IMR-90 (cell line): Measurements from ENCODE around the gene RASGRP4. TPM values are rescaled to one million over a fixed set of nuclear protein-coding genes. Genes with fewer than 3 reads are reported as not detected.

Experiments
- ATAC-seq: fragments of 200-7000 bp; cut with Tn5 transposase; 2 replicates; pipeline ENCODE4 v1.9.1; 2020; ENCODE audit warnings: low read depth, mild to moderate bottlenecking, moderate library complexity
- BruUV-seq: library from RNA; stranded (reverse); fragments of 400-500 nt; replicated peaks from 2 replicates; lab custom pipeline; 2021; lab: Mats Ljungman, UMichigan
- CTCF ChIA-PET: fragments of 300-600 bp; formaldehyde crosslinking; extraction: SDS; loops from one replicate; lab custom pipeline; 2021; ENCODE audit warnings: antibody characterized with exemption; lab: Yijun Ruan, JAX
- POLR2A ChIA-PET: fragments of 300-600 bp; sonication (Branson Sonifier 250); formaldehyde crosslinking; loops from one replicate; lab custom pipeline; 2022; ENCODE audit warnings: antibody characterized with exemption; ENCODE audit not compliant: unreplicated experiment; lab: Charles Lee
- DNase-seq: peaks from one replicate; pipeline ENCODE4 v3.0.0; 2013
- H2AFZ ChIP-seq: replicated peaks from 2 replicates; pipeline ENCODE3; 2013; ENCODE audit warnings: low read length, mild to moderate bottlenecking; ENCODE audit not compliant: poor library complexity
- H2AK5ac ChIP-seq: 2 replicates; pipeline ENCODE4 v1.6.1; 2013; ENCODE audit warnings: low read depth, low read length, inconsistent platforms
- H2AK9ac ChIP-seq: replicated peaks from 2 replicates; pipeline ENCODE3; 2013; ENCODE audit warnings: mild to moderate bottlenecking, low read depth, low read length, moderate library complexity; ENCODE audit not compliant: poor library complexity
- H2BK120ac ChIP-seq: 2 replicates; pipeline ENCODE4 v1.6.1; 2013; ENCODE audit warnings: low read depth, low read length, inconsistent platforms
- H2BK15ac ChIP-seq: 3 replicates; pipeline ENCODE4 v1.6.1; 2013; ENCODE audit warnings: low read depth, low read length, inconsistent platforms
- H2BK20ac ChIP-seq: 2 replicates; pipeline ENCODE4 v1.6.1; 2013; ENCODE audit warnings: low read depth, mild to moderate bottlenecking, inconsistent platforms, low read length, moderate library complexity
- H2BK5ac ChIP-seq: 2 replicates; pipeline ENCODE4 v1.6.1; 2013; ENCODE audit warnings: mild to moderate bottlenecking, low read depth, low read length, inconsistent platforms; ENCODE audit not compliant: poor library complexity, severe bottlenecking
- H3K14ac ChIP-seq: replicated peaks from 2 replicates; pipeline ENCODE4 v1.6.1; 2013; ENCODE audit warnings: low read depth, low read length, inconsistent platforms
- H3K18ac ChIP-seq: 2 replicates; pipeline ENCODE4 v1.6.1; 2013; ENCODE audit warnings: low read depth, low read length, control low read depth
- H3K23ac ChIP-seq: 2 replicates; pipeline ENCODE4 v1.6.1; 2013; ENCODE audit warnings: low read depth, low read length, inconsistent platforms
- H3K27ac ChIP-seq: 2 replicates; pipeline ENCODE4 v1.5.1; 2013; ENCODE audit warnings: mild to moderate bottlenecking, control low read depth, low read length; ENCODE audit not compliant: insufficient read depth
- H3K27me3 ChIP-seq: 2 replicates; pipeline ENCODE4 v1.6.1; 2013; ENCODE audit warnings: low read length; ENCODE audit not compliant: control insufficient read depth, insufficient read depth
- H3K36me3 ChIP-seq: 2 replicates; pipeline ENCODE4 v1.6.1; 2013; ENCODE audit warnings: low read length, mixed read lengths; ENCODE audit not compliant: control insufficient read depth, insufficient read depth
- H3K4ac ChIP-seq: 2 replicates; pipeline ENCODE4 v1.6.1; 2013; ENCODE audit warnings: low read depth, low read length, inconsistent platforms
- H3K4me1 ChIP-seq: 2 replicates; pipeline ENCODE4 v1.6.1; 2013; ENCODE audit warnings: low read length, mixed read lengths; ENCODE audit not compliant: control insufficient read depth, insufficient read depth
- H3K4me2 ChIP-seq: 2 replicates; pipeline ENCODE4 v1.6.1; 2013; ENCODE audit warnings: low read depth, mild to moderate bottlenecking, control low read depth, low read length, moderate library complexity
- H3K4me3 ChIP-seq: 2 replicates; pipeline ENCODE4 v1.5.1; 2013; ENCODE audit warnings: low read depth, mild to moderate bottlenecking, control low read depth, low read length, moderate library complexity; ENCODE audit not compliant: insufficient read depth
- H3K56ac ChIP-seq: 2 replicates; pipeline ENCODE4 v1.6.1; 2013; ENCODE audit warnings: low read length, inconsistent platforms; ENCODE audit not compliant: insufficient read depth; ENCODE audit errors: extremely low read depth
- H3K79me1 ChIP-seq, 2 experiments: 2 replicates each; pipeline ENCODE4 v1.6.1; 2013; ENCODE audit warnings: low read length in 2 of 2, inconsistent platforms in 1 of 2, low read depth in 1 of 2
- H3K9ac ChIP-seq: 2 replicates; pipeline ENCODE4 v1.6.1; 2013; ENCODE audit warnings: low read depth, low read length, control low read depth
- H3K9me1 ChIP-seq: 2 replicates; pipeline ENCODE4 v1.6.1; 2013; ENCODE audit warnings: low read length, inconsistent platforms; ENCODE audit not compliant: insufficient read depth
- H3K9me3 ChIP-seq: 2 replicates; pipeline ENCODE4 v1.6.1; 2013; ENCODE audit warnings: low read length; ENCODE audit not compliant: control insufficient read depth, insufficient read depth
- H4K20me1 ChIP-seq: 2 replicates; pipeline ENCODE4 v1.6.1; 2013; ENCODE audit warnings: low read length, inconsistent platforms; ENCODE audit not compliant: insufficient read depth
- H4K5ac ChIP-seq: 2 replicates; pipeline ENCODE4 v1.6.1; 2013; ENCODE audit warnings: mild to moderate bottlenecking, low read depth, low read length, control low read depth
- H4K8ac ChIP-seq, 2 experiments: 2 replicates each; pipeline ENCODE4 v1.6.1; 2013; ENCODE audit warnings: low read depth in 2 of 2, low read length in 2 of 2, control low read depth in 1 of 2, inconsistent platforms in 1 of 2
- H4K91ac ChIP-seq: 2 replicates; pipeline ENCODE4 v1.6.1; 2013; ENCODE audit warnings: low read depth, low read length, inconsistent platforms; ENCODE audit not compliant: insufficient read depth
- ELK1 ChIP-seq: fragments of 150-350 bp; IDR thresholded peaks from 2 replicates; pipeline ENCODE4 v1.6.1; 2016; ENCODE audit warnings: low read depth, mild to moderate bottlenecking, low read length, moderate library complexity, borderline replicate concordance
- FOS ChIP-seq: fragments of 150-350 bp; IDR thresholded peaks from 2 replicates; pipeline ENCODE4 v1.6.1; 2016; ENCODE audit warnings: low read depth, low read length
- MAFK ChIP-seq: IDR thresholded peaks from 2 replicates; pipeline ENCODE4 v1.6.1; 2012; ENCODE audit warnings: low read depth, low read length, improper control_type of control experiment
- RCOR1 ChIP-seq: IDR thresholded peaks from 2 replicates; pipeline ENCODE4 v1.6.1; 2012; ENCODE audit warnings: mild to moderate bottlenecking, low read length, improper control_type of control experiment; ENCODE audit not compliant: insufficient replicate concordance
- RFX5 ChIP-seq: IDR thresholded peaks from 2 replicates; pipeline ENCODE4 v1.8.0; 2012; ENCODE audit warnings: low read depth, mild to moderate bottlenecking, low read length, moderate library complexity
- WGBS, 2 experiments: methylation state at CpG; one replicate each; pipeline versions ENCODE4 v1.1.5 to v1.1.7; 2013; ENCODE audit warnings: missing lambda C conversion rate in 2 of 2; ENCODE audit not compliant: insufficient read length in 1 of 2; ENCODE audit errors: extremely low coverage in 2 of 2; 5-methylcytosine and 5-hydroxymethylcytosine counted together
- dilution Hi-C: fragments of 300-500 bp; cut with HindIII; formaldehyde crosslinking; loops from one replicate; pipeline ENCODE4 v1.14.3; 2018; ENCODE audit warnings: low sequenced_read_pairs; ENCODE audit not compliant: unreplicated experiment
- in situ Hi-C: fragments of 300-500 bp; cut with MboI; formaldehyde crosslinking; loops from 3 replicates; pipeline ENCODE4 v1.14.3; 2019; ENCODE audit warnings: low sequenced_read_pairs, inconsistent platforms, mixed read lengths
- intact Hi-C: fragments of 100-400 bp; cut with micrococcal nuclease; formaldehyde crosslinking; loops from 2 replicates; pipeline ENCODE4 v1.10.0; 2022
- polyA plus RNA-seq, 3 experiments: library from polyadenylated mRNA; depleted of rRNA; stranded (reverse); fragments of >200 nt; gene quantifications; 2 replicates each; pipeline ENCODE4 v1.2.3, GENCODE V29; 2012; ENCODE audit warnings: low replicate concordance in 1 of 3
- total RNA-seq: library from RNA; depleted of rRNA; stranded (reverse); fragments of >200 nt; gene quantifications from 2 replicates; pipeline ENCODE4 v1.2.3, GENCODE V29; 2012
- TF ChIP-seq, protein P1 (sequence below): conservative IDR thresholded peaks from 2 replicates; pipeline ENCODE4 v1.5.1; 2012; ENCODE audit warnings: mild to moderate bottlenecking, low read depth, low read length, improper control_type of control experiment

The RASGRP4 gene
- total and polyA plus RNA-seq, 2 of the 4 experiments (the other 2 are of a cell fraction) = not detected

- H3K36me3 ChIP-seq = no peaks in the 10 kb centered on the region
- DNase-seq (peak; percentile 57), ATAC-seq (peak; percentile 94)
- no peaks in the 10 kb centered on the region for H3K9me3 ChIP-seq
- H3K4me3 ChIP-seq = peak overlapping the region; percentile 66
- no peak overlapping the region for H3K4ac ChIP-seq
- no TSS peak for BruUV-seq
- H3K56ac ChIP-seq = no peak overlapping the region
- intact Hi-C loops = no loop called here
- POLR2A ChIA-PET = interaction anchor here (0.6 kb wide), 1 partner anchor 11 kb away, joined by 4 read pairs; no protein-coding TSS in a partner anchor
- 3% methylated on average over 8 of the region's 37 CpGs; no CpG with 5 or more reads in 1 of the 2 experiments for WGBS, 2 experiments
- H4K8ac ChIP-seq = no peak overlapping the region
- H3K27me3 ChIP-seq = peaks cover 42% of the 10 kb centered on the region
- no peak overlapping the region for H4K5ac ChIP-seq
- peak overlapping the region; percentile 47 for H2AK9ac ChIP-seq
- H3K23ac ChIP-seq = no peak overlapping the region
- no peak overlapping the region for H3K18ac ChIP-seq
- no peak overlapping the region for H3K14ac ChIP-seq
- H2BK15ac ChIP-seq = no peak overlapping the region
- no peak overlapping the region for H2BK20ac ChIP-seq
- no peak for TF ChIP-seq ELK1
- TF ChIP-seq RFX5 = no peak
- no peak for TF ChIP-seq FOS
- no peak for TF ChIP-seq MAFK
- TF ChIP-seq, protein P1, sequence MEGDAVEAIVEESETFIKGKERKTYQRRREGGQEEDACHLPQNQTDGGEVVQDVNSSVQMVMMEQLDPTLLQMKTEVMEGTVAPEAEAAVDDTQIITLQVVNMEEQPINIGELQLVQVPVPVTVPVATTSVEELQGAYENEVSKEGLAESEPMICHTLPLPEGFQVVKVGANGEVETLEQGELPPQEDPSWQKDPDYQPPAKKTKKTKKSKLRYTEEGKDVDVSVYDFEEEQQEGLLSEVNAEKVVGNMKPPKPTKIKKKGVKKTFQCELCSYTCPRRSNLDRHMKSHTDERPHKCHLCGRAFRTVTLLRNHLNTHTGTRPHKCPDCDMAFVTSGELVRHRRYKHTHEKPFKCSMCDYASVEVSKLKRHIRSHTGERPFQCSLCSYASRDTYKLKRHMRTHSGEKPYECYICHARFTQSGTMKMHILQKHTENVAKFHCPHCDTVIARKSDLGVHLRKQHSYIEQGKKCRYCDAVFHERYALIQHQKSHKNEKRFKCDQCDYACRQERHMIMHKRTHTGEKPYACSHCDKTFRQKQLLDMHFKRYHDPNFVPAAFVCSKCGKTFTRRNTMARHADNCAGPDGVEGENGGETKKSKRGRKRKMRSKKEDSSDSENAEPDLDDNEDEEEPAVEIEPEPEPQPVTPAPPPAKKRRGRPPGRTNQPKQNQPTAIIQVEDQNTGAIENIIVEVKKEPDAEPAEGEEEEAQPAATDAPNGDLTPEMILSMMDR = no peak
- no peak for TF ChIP-seq RCOR1
- H3K79me1 ChIP-seq = no peaks in the 10 kb centered on the region
- CTCF ChIA-PET = interaction anchor here (0.9 to 1.5 kb wide), 2 partner anchors 13 to 26 kb away, joined by 3 to 4 read pairs; partner anchors contain the start of genes CATSPERG and PSMD8
- in situ Hi-C loops = no loop called here
- H2AK5ac ChIP-seq = no peak overlapping the region
- H3K4me1 ChIP-seq = no peaks in the 10 kb centered on the region
- no peak overlapping the region for H3K9ac ChIP-seq
- dilution Hi-C loops = no loop called here
- no peak overlapping the region for H2BK120ac ChIP-seq
- H3K9me1 ChIP-seq = no peaks in the 10 kb centered on the region
- no peak overlapping the region for H4K91ac ChIP-seq
- H4K20me1 ChIP-seq = 0 out of 2 replicates have a peak, but pooled peaks cover 3% of the 10 kb centered on the region
- H2BK5ac ChIP-seq = no peak overlapping the region
- H2AFZ ChIP-seq = peak overlapping the region; percentile 98
- H3K4me2 ChIP-seq = peak overlapping the region; percentile 97
- no peak overlapping the region for H3K27ac ChIP-seq
These were observed 64.4 kb downstream of the RASGRP4 start for GRCh38 chr19:38361633-38362075.
